Prostate gland (tissue), 2 donors: ENCODE measurements around the gene IVD.

ENCODE experiments used
- POLR2A ChIP-seq: fragments of 450-650 bp; IDR thresholded peaks from one replicate; pipeline ENCODE4 v1.6.1; 2016; ENCODE audit warnings: antibody characterized with exemption, mild to moderate bottlenecking
- POLR2AphosphoS5 ChIP-seq: sonication (generic); formaldehyde crosslinking; IDR thresholded peaks from one replicate; pipeline ENCODE4 v1.6.1; 2017; ENCODE audit warnings: antibody characterized with exemption
- TF ChIP-seq, protein P1 (sequence below), 4 experiments: fragments of 200-600 bp in 2 of 4; fragments of 450-650 bp in 2 of 4; sonication (generic) in 2 of 4; IDR thresholded peaks; 1 replicate in 3 of 4; 2 replicates in 1 of 4; pipeline ENCODE4 v1.5.1; 2016 to 2019; ENCODE audit warnings: antibody characterized with exemption in 4 of 4, mild to moderate bottlenecking in 2 of 4, moderate library complexity in 2 of 4

DNA sequence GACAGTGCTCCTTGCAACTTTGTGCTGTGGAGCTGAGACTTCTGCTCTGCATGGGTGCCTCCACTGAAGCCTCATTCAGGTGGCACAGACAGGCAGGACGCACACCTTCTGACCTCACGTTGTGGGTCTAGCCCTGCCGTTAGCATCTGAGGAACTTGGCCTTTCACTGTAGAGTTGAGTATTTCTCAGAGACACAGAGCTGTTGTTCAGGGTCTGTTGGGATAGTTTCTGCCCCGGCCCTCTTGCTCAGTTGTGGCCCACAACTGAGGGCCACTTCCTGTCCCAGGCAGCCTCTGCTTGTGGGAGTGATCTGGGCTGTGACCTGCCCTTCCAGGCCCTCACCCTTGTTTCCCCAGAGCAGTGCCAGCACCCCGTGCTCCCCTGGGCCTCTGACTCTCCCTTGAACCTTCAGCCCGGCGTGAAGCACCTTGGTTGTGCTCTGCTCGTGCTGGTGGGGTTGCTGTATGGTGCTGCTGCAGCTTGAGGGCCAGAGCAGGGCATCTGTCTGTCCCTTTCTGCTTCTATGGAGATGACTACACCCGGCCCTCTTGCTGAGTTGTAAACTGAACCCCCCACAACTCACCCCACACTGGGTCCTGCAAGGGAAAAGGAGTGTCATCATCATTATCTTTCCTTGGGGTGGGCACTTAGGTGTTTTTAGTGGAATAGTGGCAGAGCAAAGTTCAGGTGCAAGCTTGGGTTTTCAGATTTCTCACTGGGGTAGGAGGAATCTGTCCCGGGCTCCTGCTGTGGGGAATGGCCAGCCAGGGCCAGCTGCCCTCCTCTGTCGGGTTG lies 46.9 kb downstream of the IVD start:
- TF ChIP-seq, protein P1, sequence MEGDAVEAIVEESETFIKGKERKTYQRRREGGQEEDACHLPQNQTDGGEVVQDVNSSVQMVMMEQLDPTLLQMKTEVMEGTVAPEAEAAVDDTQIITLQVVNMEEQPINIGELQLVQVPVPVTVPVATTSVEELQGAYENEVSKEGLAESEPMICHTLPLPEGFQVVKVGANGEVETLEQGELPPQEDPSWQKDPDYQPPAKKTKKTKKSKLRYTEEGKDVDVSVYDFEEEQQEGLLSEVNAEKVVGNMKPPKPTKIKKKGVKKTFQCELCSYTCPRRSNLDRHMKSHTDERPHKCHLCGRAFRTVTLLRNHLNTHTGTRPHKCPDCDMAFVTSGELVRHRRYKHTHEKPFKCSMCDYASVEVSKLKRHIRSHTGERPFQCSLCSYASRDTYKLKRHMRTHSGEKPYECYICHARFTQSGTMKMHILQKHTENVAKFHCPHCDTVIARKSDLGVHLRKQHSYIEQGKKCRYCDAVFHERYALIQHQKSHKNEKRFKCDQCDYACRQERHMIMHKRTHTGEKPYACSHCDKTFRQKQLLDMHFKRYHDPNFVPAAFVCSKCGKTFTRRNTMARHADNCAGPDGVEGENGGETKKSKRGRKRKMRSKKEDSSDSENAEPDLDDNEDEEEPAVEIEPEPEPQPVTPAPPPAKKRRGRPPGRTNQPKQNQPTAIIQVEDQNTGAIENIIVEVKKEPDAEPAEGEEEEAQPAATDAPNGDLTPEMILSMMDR (IDR thresholded peaks at IDR 0.05), result no peak
- TF ChIP-seq POLR2AphosphoS5 (no peak), POLR2A (no peak)
